ENCODE results near the gene GUCY1A2. TPM values are rescaled to one million over a fixed set of nuclear protein-coding genes. Genes with fewer than 3 reads are reported as not detected.

Gene GUCY1A2
- total RNA-seq, 1 donor from 2014 or later, result 0.78 TPM

GRCh38 chr11:106761745-106762144 is 256.5 kb downstream of the GUCY1A2 start:
- Mint-ChIP-seq H3K4me1 (ENCODE audit: unreplicated experiment) (no peaks in the 10 kb centered on the region), H3K36me3 (ENCODE audit: unreplicated experiment) (no peaks in the 10 kb centered on the region), H3K4me3 (ENCODE audit: unreplicated experiment) (no peak overlapping the region), H3K27ac (ENCODE audit: unreplicated experiment) (no peak overlapping the region), H3K27me3 (ENCODE audit: unreplicated experiment) (peaks cover 18% of the 10 kb centered on the region), H3K9me3 (ENCODE audit: unreplicated experiment) (peaks cover 4% of the 10 kb centered on the region)
- TF ChIP-seq CTCF (IDR thresholded peaks at IDR 0.05), result no peak
- DNase-seq (ENCODE audit: extremely low spot score, unreplicated experiment), result no peak

GRCh38 chr11:106761240-106761639 is 257.0 kb downstream of the GUCY1A2 start:
- Mint-ChIP-seq H3K4me3 (ENCODE audit: unreplicated experiment) (no peak overlapping the region), H3K27ac (ENCODE audit: unreplicated experiment) (no peak overlapping the region), H3K9me3 (ENCODE audit: unreplicated experiment) (peaks cover 4% of the 10 kb centered on the region), H3K27me3 (ENCODE audit: unreplicated experiment) (peaks cover 18% of the 10 kb centered on the region), H3K4me1 (ENCODE audit: unreplicated experiment) (no peaks in the 10 kb centered on the region), H3K36me3 (ENCODE audit: unreplicated experiment) (no peaks in the 10 kb centered on the region)
- DNase-seq (ENCODE audit: extremely low spot score, unreplicated experiment), result no peak
- no peak for TF ChIP-seq CTCF (IDR thresholded peaks at IDR 0.05)

GRCh38 chr11:106748059-106748458 is 270.2 kb downstream of the GUCY1A2 start:
- TF ChIP-seq CTCF (IDR thresholded peaks at IDR 0.05), result no peak
- Mint-ChIP-seq H3K4me3 (ENCODE audit: unreplicated experiment) (no peak overlapping the region), H3K36me3 (ENCODE audit: unreplicated experiment) (no peaks in the 10 kb centered on the region), H3K27ac (ENCODE audit: unreplicated experiment) (no peak overlapping the region), H3K27me3 (ENCODE audit: unreplicated experiment) (peaks cover 13% of the 10 kb centered on the region), H3K9me3 (ENCODE audit: unreplicated experiment) (no peaks in the 10 kb centered on the region), H3K4me1 (ENCODE audit: unreplicated experiment) (no peaks in the 10 kb centered on the region)
- no peak for DNase-seq (ENCODE audit: extremely low spot score, unreplicated experiment)

- H3K27ac Mint-ChIP-seq (ENCODE audit: unreplicated experiment), result no peak overlapping the region
- H3K36me3 Mint-ChIP-seq (ENCODE audit: unreplicated experiment), result no peaks in the 10 kb centered on the region
- no peak overlapping the region for H3K4me3 Mint-ChIP-seq (ENCODE audit: unreplicated experiment)
- no peak for TF ChIP-seq CTCF (IDR thresholded peaks at IDR 0.05)
- H3K4me1 Mint-ChIP-seq (ENCODE audit: unreplicated experiment), result no peaks in the 10 kb centered on the region
- peaks cover 16% of the 10 kb centered on the region for H3K27me3 Mint-ChIP-seq (ENCODE audit: unreplicated experiment)
- no peaks in the 10 kb centered on the region for H3K9me3 Mint-ChIP-seq (ENCODE audit: unreplicated experiment)
- DNase-seq (ENCODE audit: extremely low spot score, unreplicated experiment), result no peak
Measured at GRCh38 chr11:106745941-106746340, 272.3 kb downstream of the GUCY1A2 start.

- Mint-ChIP-seq H3K36me3 (ENCODE audit: unreplicated experiment) (peaks cover 1% of the 10 kb centered on the region), H3K27ac (ENCODE audit: unreplicated experiment) (no peak overlapping the region), H3K4me1 (ENCODE audit: unreplicated experiment) (no peaks in the 10 kb centered on the region), H3K27me3 (ENCODE audit: unreplicated experiment) (peaks cover 5% of the 10 kb centered on the region), H3K9me3 (ENCODE audit: unreplicated experiment) (peaks cover 11% of the 10 kb centered on the region), H3K4me3 (ENCODE audit: unreplicated experiment) (no peak overlapping the region)
- no peak for DNase-seq (ENCODE audit: extremely low spot score, unreplicated experiment)
- TF ChIP-seq CTCF (IDR thresholded peaks at IDR 0.05), result no peak
Measured at GRCh38 chr11:106733635-106734034, 284.6 kb downstream of the GUCY1A2 start.

All from osteocyte (in vitro differentiated cells).